ENCODE measurements around the gene TUBD1.
"Not testable (repeated sequence)": the region's sequence is repeated elsewhere in the genome, so short reads cannot be mapped to it uniquely, and the experiment has no call there.

The TUBD1 gene

DNA sequence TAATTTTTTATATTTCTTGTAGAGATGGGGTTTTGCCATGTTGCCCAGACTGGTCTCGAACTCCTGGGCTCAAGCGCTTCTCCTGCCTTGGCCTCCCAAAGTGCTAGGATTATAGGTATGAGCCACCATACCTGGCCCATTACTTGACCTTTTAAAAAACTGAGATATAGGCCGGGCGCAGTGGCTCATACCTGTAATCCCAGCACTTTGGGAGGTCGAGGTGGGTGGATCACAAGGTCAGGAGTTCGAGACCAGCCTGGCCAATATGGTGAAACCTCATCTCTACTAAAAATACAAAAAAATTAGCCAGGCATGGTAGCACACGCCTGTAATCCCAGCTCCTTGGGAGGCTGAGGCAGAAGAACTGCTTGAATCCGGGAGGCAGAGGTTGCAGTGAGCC, 19.3 kb downstream of the TUBD1 start:
- DNase-seq: not testable (repeated sequence)

DNA sequence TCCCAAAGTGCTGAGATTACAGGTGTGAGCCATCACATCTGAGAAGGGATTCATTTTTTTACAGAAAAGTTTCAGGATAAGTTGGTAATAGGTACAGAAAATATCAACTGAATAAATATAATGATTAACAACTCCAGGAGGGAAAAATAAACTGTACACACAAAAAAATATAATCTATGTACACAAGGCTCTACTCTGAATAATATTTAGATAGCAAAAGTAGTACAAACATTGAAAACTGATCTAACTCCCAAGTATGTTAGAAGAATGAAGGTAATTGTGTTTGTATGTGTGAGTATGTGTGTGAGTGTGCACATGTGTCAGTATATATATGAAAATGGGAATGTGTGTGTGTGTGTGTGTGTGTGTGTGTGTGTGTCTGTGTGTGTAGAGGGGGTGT, 20.4 kb downstream of the TUBD1 start:
- DNase-seq: no peak

DNA sequence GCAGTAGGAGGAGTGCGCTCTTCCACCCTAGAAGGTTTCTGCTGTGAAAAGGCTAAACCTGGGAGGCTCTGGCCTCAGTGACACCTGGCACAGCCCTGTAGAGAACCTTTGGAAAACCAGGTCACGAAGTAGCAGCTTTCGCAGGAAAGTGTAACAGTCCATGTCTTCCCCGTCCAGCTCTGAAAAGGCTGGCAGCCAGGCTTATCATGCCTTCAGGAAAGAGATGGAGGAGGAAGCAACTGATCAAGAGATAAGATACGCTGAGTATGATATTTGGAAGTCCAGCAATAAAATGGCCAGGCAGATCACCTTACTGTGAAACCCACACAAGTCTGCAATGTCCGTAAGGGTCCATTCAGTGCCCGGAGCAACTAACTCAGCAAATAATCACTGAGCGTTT, 22.3 kb downstream of the TUBD1 start:
- DNase-seq: no peak

DNA sequence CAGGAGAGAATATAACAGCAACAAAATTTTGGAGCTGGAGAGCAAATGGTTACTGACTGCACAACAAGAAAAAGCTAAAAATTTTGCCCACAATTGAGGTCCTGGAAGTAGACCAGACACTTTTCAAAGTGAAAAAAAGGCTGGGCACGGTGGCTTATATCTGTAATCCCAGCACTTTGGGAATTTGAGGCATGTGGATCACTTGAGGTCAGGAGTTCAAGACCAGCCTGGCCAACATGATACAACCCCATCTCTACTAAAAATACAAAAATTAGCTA, 22.9 kb downstream of the TUBD1 start:
- DNase-seq: no peak

DNA sequence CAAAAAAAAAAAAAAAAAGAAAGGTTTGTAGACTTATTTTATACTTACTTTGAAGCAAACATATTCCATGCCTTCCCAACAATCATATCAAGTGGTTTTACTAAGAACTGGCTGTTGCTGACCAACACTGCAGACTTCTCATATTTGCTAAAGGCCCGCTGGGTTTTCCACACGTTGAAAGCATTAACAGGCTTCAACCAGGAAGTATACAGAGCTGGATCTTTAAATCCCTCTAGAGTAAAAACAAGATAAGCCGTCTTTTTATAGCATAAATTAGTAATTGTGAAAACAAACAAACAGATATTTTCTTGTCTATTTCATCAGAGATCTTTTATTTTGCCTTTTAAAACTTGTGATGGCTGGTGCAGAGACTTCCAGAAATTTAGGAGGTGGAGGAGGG, 29.1 kb downstream of the TUBD1 start:
- no peak for DNase-seq

DNA sequence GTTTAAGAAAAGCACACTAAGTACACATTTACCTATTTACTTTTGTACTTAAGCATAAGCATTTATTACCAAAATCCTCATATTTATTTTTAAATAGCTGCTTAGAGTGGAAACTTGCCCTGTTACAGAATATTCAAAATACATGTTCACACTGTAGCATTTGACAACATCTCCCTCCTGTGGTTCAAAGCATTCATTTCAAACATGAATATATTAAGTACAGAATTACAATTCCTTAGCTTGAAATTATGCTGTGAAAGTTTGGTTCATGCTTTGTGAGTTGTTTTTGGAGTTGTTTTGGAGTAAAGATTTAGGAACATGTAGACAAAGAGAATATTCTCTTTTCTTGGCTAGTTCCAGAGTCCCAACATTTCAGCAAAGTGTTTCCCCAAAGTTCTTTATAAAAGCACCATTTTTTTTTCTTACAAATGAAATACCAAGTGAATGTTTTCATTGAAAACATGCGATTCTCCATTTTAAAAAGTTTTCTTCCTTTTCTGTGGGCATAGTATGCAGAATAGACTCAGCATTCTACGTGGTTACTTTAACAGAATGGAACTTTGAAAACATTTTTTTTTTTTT, 33.2 kb downstream of the TUBD1 start:
- no peak for DNase-seq

DNA sequence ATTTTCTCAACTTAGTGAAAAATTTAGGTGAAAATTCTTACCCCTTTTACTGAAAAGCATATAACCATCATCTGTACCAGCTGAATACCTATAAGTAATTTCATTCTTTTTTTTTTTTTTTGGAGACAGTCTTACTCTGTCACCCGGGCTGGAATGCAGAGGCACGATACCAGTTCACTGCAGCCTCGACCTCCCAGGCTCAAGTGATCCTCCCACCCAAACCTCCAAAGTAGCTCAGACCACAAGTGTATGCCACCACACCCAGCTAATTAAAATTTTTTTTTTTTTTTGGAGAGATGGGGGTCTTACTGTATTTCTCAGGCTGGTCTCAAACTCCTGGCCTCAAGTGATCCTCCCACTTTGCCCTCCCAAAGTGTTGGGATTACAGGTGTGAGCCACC, 33.8 kb downstream of the TUBD1 start:
- DNase-seq: no peak

DNA sequence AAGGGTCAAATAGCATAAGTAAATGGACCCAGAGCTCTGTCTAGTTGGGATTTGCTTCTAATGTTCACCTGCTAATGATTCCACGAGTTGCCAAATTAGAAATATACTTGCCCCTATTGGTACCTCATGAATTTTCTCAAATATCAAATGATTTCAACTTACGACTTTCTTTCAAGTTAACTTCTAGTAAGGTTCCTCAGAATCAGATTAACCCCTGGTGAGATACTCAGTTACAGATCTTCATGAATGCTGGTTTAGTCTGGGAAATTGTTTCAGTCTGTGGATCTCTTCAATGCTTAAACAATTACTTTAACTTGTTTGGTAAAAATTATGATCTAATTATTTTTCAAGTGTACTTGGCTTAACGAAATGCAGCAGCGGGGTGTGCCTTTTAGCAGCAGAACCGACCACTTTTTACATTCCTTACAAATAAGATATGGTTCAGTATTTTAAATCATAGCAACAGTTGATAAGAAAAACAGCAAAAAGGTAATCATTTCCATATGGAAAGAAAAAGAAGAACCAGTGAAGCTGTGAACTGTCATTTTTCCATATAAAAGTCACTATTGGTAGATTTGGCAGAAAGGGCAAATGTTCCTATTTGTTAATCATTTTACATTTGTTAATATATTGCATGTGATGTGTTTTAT, 34.5 kb downstream of the TUBD1 start:
- no peak for DNase-seq

DNA sequence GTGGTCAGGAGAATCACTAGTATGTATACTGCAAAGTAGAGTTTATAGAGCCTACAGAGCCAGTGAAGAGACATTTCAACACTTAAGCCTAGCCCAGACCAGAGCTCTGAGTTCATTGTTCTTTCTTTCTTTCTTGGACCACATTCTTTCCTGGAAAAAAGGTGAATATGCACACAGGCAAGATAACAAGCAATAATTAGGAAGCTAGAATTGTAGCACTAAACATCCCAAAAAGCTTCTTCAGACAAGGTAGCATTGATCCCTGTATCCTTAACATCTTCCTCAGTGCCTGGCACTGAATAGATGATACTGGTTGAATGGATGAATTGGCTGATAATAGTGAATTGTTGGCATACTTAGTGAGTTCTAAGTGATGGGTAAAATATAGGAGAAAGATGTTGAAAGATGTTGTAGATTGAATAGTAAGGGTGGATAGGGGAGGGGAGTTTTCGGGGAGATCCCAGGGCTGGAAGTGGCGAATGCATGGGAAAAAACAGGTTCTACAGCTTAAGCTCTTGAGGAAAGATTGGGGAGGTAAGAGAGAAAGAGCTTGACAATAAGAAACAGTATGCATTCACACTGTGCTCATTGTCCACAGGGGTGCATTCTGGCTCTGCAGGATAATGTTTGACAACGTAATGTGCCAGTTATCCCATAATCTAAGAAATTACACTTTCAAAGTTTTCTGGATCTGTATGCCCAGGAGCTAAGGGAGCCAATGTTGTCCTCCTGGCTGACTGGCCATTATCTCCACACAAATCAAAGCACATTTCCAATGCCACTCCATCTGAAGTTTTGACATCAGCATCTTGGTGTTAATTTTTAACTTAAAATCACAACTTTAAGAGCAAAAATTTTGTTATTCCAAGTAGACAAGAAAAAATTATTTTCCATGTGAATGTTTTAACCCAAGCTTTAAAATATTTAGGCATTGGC, 35.6 kb downstream of the TUBD1 start:
- DNase-seq: no peak

DNA sequence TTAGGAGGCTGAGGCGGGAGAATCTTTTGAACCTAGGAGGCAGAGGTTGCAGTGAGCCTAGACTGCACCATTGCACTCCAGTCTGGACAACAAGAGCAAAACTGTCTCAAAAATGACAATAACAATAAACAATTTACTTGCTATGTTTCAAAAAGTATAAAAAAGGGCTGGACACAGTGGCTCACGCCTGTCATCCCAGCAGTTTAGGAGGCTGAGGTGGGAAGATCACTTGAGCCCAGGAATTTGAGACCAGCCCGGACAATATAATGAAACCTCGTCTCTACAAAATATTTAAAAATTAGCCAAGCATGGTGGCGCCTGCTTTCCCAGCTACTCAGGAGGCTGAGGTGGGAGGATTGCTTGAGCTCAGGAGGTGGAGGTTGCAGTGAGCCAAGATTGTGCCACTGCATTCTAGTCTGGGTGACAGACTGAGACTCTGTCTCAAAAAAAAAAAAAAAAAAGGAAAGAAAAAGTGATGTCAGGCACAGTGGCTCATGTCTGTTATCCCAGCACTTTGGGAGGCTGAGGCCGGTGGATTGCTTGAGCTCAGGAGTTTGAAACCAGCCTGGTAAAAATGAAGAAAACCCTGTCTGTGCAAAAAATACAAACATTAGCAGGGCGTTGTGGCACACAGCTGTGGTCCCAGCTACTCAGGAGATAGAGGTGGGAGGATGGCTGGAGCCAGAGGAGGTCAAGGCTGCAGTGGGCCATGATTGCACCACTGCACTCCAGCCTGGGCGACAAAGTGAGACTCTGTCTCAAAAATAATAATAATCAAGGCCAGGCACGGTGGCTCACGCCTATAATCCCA, 38.6 kb downstream of the TUBD1 start:
- not testable (repeated sequence) for DNase-seq

DNA sequence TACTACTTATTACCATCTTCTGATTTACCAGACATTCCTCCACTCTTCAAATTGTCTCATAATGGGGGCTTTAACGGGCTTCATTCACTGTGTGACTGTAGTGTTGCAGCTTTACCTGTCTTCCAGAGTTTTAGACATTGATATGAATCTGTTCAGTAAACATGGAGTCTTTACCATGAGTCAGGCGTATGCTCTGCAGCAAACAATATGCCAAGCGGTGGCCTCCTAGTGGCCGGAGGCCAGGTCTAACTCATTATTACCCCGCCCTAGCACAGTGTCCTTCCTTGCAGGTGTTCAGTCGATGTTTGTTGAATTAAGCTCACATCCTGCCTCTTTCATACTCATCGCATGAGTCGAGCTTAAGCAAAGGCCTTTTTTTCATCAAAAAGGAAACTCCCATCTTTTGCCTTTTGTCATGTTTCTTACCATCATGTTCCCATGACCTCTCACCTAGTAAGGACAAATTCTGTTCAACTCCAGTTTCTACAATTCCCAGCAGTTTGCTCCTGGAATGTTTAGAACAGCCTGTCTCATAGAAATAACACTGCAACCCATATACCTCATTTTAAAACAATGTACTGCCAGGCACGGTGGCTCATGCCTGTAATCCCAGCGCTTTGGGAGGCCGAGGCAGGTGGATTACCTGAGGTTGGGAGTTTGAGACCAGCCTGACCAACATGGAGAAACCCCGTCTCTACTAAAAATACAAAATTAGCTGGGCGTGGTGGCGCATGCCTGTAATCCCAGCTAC, 39.4 kb downstream of the TUBD1 start:
- peak; percentile 85 for DNase-seq

DNA sequence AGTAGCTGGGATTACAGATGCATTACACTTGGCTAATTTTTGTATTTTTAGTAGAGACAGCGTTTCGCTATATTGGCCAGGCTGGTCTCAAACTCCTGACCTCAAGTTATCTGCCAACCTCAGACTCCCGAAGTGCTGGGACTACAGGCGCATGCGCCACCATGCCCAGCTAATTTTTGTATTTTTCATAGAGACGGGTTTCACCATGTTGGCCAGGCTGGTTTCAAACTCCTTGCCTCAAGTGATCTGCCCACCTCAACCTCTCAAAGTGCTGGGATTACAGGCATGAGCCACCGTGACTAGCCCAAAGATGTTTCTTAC, 39.9 kb downstream of the TUBD1 start:
- DNase-seq: not testable (repeated sequence)

DNA sequence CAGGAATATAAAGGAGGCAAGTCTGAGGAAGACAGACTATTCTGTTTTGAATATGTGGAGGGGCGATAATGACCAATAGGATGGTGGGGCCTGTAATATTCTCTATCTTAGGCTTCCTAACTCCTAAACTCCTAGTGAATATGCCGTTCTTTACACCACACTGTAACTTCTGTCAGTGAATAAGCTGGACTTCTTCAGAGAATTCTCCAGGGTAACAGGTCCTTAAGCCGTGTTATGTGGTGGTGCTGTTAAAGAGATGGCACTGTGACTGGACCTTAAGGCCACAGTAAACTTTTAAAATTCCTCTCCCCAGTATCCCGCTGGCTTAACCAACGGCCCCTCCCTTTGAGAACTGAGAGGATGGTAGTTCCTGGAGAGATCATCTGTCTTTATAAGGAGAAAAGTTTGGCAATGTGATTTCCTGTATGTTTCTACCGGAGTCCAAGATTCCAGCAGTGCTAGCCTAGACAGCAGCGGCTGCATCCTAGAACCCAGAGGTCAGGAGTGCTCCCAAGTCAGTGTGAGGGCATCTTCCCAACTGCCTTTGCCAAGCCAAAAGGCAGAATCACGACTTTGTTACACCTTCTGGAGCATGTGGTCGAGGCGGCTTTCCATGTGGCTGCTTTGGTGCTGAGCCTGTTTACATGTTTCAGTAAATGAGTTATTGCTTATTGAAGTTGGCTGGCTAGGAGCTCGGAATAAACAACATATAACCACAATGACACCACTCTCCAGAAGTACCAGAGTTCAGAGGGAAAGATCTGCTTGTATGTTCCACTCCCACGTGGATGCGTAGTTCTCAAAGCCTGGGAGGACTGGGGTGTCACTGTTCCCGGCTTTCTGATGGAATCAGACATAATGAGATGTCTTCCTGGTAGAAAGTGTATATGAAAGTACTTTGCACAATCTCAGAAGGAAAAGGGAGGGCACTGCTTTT, 41.0 kb downstream of the TUBD1 start:
- DNase-seq: no peak

DNA sequence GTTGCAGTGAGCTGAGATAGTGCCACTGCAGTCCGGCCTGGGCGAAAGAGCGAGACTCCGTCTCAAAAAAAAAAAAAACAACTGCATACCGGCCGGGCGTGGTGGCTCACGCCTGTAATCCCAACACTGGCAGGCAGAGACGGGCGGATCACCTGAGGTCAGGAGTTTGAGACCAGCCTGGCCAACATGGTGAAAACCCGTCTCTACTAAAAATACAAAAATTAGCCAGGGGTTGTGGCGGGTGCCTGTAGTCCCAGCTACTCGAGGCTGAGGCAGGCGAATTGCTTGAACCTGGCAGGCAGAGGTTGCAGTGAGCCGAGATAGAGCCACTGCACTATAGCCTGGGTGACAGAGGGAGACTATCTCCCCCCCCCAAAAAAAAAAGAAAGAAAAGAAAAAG, 42.4 kb downstream of the TUBD1 start:
- DNase-seq: not testable (repeated sequence)

DNA sequence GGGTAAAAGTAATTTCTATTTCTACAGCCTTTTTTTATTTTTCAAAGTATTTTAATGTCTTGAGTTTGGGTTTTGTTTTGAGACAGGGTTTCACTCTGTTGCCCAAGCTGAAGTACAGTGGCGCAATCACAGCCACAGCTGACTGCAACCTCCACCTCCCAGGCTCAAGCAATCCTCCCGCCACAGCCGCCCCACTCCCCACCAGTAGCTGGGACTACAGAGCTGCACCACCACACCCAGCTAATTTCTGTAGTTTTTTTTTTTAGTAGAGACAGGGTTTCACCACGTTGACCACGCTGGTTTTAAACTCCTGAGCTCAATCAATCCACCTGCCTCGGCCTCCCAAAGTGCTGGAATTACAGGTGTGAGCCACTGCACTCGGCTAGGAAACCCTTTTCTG, 44.0 kb downstream of the TUBD1 start:
- DNase-seq: no peak

DNA sequence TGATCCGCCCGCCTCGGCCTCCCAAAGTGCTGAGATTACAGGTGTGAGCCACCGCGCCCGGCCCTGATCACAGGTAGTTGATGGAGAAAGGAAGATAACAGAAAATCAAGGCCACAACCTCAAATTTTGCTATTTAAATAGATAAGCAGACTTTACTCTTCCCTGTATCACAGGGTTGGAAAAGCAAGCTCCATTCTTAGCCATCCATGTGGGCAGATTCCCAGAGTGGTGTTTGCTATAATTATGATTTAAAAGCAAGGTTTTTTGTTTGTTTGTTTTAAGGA, 44.4 kb downstream of the TUBD1 start:
- no peak for DNase-seq

DNA sequence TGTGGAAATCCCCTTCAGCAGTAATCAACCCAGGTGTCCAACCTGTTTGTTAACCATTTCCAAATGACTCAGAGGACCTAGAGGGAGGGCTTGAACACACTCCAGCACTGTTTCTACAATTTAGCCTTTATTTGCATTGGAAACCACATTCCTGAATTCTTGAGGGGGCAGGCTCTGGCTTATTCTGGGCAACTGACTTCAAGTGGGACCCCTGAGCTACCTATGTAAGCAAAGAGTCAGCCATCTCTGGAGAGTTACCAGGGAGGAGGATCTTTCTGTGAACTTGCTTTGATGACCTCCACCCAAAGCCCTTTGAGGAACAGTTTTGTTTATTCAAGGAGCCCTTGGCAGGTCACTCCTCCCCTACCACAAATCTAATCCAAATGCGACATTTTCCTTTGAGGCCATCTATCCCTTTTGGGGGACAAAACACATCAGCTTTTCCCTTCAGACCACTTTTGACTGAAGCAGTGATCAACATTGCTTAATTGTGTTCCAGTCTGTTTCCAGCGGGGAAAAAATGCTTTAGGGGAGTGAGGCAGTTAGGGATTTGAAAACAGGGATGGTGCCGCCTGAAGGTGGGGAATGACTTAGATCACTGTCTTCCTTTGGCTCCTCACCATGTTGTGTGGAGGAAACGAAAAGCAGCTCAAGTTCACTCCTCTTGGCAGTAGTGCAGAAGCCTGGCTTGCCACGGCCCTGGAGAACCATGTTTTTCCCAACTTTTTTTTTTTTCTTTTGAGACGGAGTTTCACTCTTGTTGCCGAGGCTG, 46.2 kb downstream of the TUBD1 start:
- DNase-seq: peak; percentile 78

DNA sequence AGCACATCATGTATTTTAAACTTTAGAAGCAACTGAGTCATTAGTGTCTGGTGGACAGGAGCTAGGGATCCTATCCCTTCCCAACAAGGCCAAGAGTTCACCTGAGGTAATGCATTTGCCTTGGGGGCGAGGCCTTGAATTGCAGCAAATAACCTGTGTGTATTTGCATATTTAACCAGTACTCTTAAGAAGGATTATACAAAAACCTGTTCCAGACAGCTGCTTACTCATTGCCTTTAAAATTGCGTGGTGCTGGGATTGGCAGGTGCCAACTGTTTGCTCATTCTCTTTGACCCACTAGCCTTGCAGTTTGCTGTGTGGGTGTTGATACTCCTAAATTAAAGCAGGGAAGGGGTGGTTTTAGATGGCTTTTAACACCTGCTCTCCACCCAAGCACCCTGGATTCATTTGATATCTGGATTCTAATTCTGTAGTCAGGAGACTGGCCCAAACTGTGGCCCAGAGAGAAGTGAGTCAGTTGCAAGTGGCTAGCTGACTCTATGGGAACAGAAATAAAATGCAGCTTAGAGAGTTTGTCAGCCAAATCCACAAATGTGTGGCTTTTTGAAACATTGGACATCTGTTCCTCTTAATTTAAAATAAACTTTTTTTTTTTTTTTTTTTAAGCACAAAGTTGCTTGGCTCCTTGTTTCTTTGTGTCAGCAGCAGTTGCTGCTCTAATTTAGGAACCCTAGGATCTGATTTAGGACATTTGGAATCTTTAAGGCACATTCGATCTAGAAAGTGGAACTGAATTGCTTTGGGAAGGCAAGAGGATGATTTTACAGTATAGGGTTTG, 46.9 kb downstream of the TUBD1 start:
- DNase-seq: peak; percentile 100

DNA sequence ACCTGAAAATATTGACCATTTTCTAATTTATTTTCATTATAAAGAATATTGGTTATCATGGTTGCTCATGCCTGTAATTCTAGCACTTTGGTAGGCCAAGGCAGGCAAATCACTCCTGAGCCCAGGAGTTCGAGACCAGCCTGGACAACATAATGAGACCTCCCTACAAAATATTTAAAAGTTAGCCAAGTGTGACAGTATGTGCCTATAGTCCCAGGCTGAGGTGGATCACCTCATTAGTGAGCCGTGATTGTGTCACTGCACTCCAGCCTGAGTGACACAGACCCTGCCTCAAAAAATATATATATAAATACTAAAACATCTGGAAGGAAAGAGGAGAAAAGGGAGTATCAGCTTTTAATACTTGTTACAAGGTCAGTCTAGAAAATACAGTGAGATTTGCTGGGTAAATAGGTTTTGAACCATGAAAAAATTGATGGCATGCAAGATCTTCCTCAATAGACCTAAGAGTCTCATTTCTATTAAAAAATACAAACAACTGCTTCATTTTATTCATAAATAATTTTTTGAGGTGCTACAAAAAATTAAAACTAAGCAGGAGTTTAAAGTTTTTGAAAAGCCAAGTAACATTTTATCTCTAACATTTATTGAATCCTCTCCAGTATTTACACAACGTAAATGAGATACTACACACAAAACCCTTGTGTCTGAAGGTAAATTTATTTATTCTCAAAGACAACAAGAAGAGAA, 47.7 kb downstream of the TUBD1 start:
- DNase-seq: no peak

Data from NCI-H2081 treated with DMSO at 0.1 percent for 48 hours (cell line).